Naive thymus-derived CD4-positive, alpha-beta T cell (primary cell): Measurements from ENCODE around the gene ARF1. TPM values are rescaled to one million over a fixed set of nuclear protein-coding genes. Genes with fewer than 3 reads are reported as not detected.

Experiments
- ATAC-seq: fragments of 150-1000 bp; cut with Tn5 transposase; 2 replicates; pipeline ENCODE4 v1.10.0; 2021; ENCODE audit warnings: mild to moderate bottlenecking, moderate library complexity
- CTCF ChIA-PET: fragments of 350-600 bp; sonication (Branson Sonifier 250); formaldehyde crosslinking; loops from one replicate; lab custom pipeline; 2021; ENCODE audit warnings: antibody characterized with exemption; lab: Charles Lee
- POLR2A ChIA-PET: fragments of 350-600 bp; sonication (Branson Sonifier 250); formaldehyde crosslinking; loops from one replicate; lab custom pipeline; 2021; ENCODE audit warnings: antibody characterized with exemption, inconsistent platforms; lab: Charles Lee
- DNase-seq, 9 donors: peaks; one replicate each; pipeline versions ENCODE4 v3.0.0 to v3.0.0-alpha.2; 2020 to 2022; ENCODE audit warnings: mixed read lengths in 1 of 9
- H3K27ac ChIP-seq: one replicate; pipeline ENCODE4 v1.7.0; 2013; ENCODE audit warnings: mild to moderate bottlenecking, low read depth, low read length, moderate library complexity
- H3K27me3 ChIP-seq, 2 donors: one replicate each; pipeline ENCODE4 v1.7.0; 2013; ENCODE audit warnings: low read length in 2 of 2, mild to moderate bottlenecking in 2 of 2, moderate library complexity in 2 of 2; ENCODE audit not compliant: control insufficient read depth in 2 of 2, insufficient read depth in 2 of 2
- H3K36me3 ChIP-seq, 3 experiments: 1 replicate in 2 of 3; 2 replicates in 1 of 3; pipeline ENCODE4 v1.7.0; 2013; ENCODE audit warnings: low read length in 3 of 3, mild to moderate bottlenecking in 3 of 3, moderate library complexity in 1 of 3; ENCODE audit not compliant: insufficient read depth in 3 of 3, control insufficient read depth in 2 of 3
- H3K4me1 ChIP-seq, 2 donors: one replicate each; pipeline ENCODE4 v1.7.0; 2013; ENCODE audit warnings: low read length in 2 of 2, mild to moderate bottlenecking in 2 of 2, moderate library complexity in 1 of 2; ENCODE audit not compliant: control insufficient read depth in 2 of 2, insufficient read depth in 2 of 2
- H3K4me3 ChIP-seq: 2 replicates; pipeline ENCODE4 v1.7.0; 2013; ENCODE audit warnings: mild to moderate bottlenecking, low read length
- H3K9me3 ChIP-seq, 3 experiments: 1 replicate in 2 of 3; 2 replicates in 1 of 3; pipeline ENCODE4 v1.7.0; 2013; ENCODE audit warnings: low read length in 3 of 3; ENCODE audit not compliant: control insufficient read depth in 2 of 3
- H3K27ac Mint-ChIP-seq, 9 donors: one replicate each; pipeline ENCODE4 v1.8.0; 2020 to 2022; ENCODE audit warnings: mixed read lengths in 9 of 9, mild to moderate bottlenecking in 8 of 9, moderate library complexity in 5 of 9, inconsistent platforms in 2 of 9
- H3K27me3 Mint-ChIP-seq, 5 donors: one replicate each; pipeline ENCODE4 v1.8.0; 2021 to 2022; ENCODE audit warnings: mixed read lengths in 5 of 5, mild to moderate bottlenecking in 1 of 5
- H3K36me3 Mint-ChIP-seq, 5 donors: one replicate each; pipeline ENCODE4 v1.8.0; 2020 to 2022; ENCODE audit warnings: mixed read lengths in 5 of 5, mild to moderate bottlenecking in 3 of 5, inconsistent platforms in 1 of 5
- H3K4me1 Mint-ChIP-seq, 7 donors: one replicate each; pipeline ENCODE4 v1.8.0; 2020 to 2022; ENCODE audit warnings: mixed read lengths in 7 of 7, mild to moderate bottlenecking in 3 of 7, inconsistent platforms in 1 of 7
- H3K4me3 Mint-ChIP-seq, 10 donors: one replicate each; pipeline ENCODE4 v1.8.0; 2020 to 2022; ENCODE audit warnings: mild to moderate bottlenecking in 10 of 10, mixed read lengths in 10 of 10, moderate library complexity in 6 of 10, inconsistent platforms in 2 of 10
- H3K9me3 Mint-ChIP-seq, 11 donors: one replicate each; pipeline ENCODE4 v1.8.0; 2020 to 2022; ENCODE audit warnings: mixed read lengths in 11 of 11, mild to moderate bottlenecking in 4 of 11, inconsistent platforms in 1 of 11, moderate library complexity in 1 of 11
- intact Hi-C, 2 donors: fragments of 100-400 bp; cut with micrococcal nuclease; formaldehyde crosslinking; loops; one replicate each; pipeline ENCODE4 v1.15.1; 2023
- polyA plus RNA-seq, 2 donors: library from polyadenylated mRNA; unstranded; fragments of 300-500 nt; fragmentation: Illumina TruSeq; gene quantifications; one replicate each; pipeline ENCODE4 v1.2.3, GENCODE V29; 2021
- total RNA-seq, 6 experiments: library from RNA in 5 of 6; stranded (reverse) in 5 of 6; gene quantifications; 1 replicate in 5 of 6; 2 replicates in 1 of 6; pipeline ENCODE4 v1.2.3 and lab custom pipeline; 2021 to 2026

Gene ARF1
- total and polyA plus RNA-seq, 7 experiments from 2014 or later, result 198 to 434 (median 344) TPM

DNA sequence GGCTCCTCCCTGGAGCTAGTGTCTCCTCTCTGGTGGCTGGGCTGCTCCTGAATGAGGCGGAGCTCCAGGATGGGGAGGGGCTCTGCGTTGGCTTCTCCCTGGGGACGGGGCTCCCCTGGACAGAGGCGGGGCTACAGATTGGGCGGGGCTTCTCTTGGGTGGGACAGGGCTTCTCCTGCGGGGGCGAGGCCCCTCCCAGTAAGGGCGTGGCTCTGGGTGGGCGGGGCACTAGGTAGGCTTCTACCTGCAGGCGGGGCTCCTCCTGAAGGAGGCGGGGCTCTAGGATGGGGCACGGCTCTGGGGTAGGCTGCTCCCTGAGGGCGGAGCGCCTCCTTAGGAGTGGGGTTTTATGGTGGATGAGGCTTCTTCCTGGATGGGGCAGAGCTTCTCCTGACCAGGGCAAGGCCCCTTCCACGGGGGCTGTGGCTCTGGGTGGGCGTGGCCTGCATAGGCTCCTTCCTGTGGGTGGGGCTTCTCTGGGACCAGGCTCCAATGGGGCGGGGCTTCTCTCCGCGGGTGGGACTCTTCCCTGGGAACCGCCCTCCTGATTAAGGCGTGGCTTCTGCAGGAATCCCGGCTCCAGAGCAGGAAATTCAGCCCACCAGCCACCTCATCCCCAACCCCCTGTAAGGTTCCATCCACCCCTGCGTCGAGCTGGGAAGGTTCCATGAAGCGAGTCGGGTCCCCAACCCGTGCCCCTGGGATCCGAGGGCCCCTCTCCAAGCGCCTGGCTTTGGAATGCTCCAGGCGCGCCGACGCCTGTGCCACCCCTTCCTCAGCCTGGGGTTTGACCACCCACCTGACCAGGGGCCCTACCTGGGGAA, 22.7 kb upstream of the ARF1 start:
- intact Hi-C loops, result loop anchor here (1.0 to 2.0 kb wide), 5 partner anchors 22 to 272 kb away; partner anchors contain the start of genes ARF1 (in 2 of the 2), C1orf35 (in 1 of the 2), IBA57 (in 1 of the 2) and MRPL55 (in 1 of the 2)
- Mint-ChIP-seq H3K4me1 (peaks cover 6 to 15% (median 7%) of the 10 kb centered on the region in 7 donors), H3K36me3 (peaks cover 0 to 4% (median 0%) of the 10 kb centered on the region in 5 donors), H3K4me3 (peak overlapping the region; percentile 58 to 82 (median 66)), H3K27me3 (peaks cover 21 to 50% (median 38%) of the 10 kb centered on the region in 5 donors), H3K9me3 (peaks cover 0 to 3% (median 0%) of the 10 kb centered on the region in 11 donors), H3K27ac (peak overlapping the region in 4 of 9 donors; percentile 51 to 70 (median 60))
- H3K9me3 ChIP-seq, result no peaks in the 10 kb centered on the region
- no peaks in the 10 kb centered on the region for H3K36me3 ChIP-seq
- H3K27ac ChIP-seq, result no peak overlapping the region
- peaks cover 9 to 30% of the 10 kb centered on the region in 2 donors for H3K27me3 ChIP-seq
- DNase-seq (peak in 6 of 9 donors; percentile 42 to 76 (median 52)), ATAC-seq (peak; percentile 73)
- CTCF ChIA-PET, result interaction anchor here (0.6 kb wide), 1 partner anchor 69 kb away, joined by 3 read pairs; no protein-coding TSS in a partner anchor
- peak overlapping the region; percentile 48 for H3K4me3 ChIP-seq
- POLR2A ChIA-PET, result interaction anchor here (1.7 kb wide), 1 partner anchor 20 kb away, joined by 4 read pairs; no protein-coding TSS in a partner anchor
- peaks cover 5 to 19% of the 10 kb centered on the region in 2 donors for H3K4me1 ChIP-seq

DNA sequence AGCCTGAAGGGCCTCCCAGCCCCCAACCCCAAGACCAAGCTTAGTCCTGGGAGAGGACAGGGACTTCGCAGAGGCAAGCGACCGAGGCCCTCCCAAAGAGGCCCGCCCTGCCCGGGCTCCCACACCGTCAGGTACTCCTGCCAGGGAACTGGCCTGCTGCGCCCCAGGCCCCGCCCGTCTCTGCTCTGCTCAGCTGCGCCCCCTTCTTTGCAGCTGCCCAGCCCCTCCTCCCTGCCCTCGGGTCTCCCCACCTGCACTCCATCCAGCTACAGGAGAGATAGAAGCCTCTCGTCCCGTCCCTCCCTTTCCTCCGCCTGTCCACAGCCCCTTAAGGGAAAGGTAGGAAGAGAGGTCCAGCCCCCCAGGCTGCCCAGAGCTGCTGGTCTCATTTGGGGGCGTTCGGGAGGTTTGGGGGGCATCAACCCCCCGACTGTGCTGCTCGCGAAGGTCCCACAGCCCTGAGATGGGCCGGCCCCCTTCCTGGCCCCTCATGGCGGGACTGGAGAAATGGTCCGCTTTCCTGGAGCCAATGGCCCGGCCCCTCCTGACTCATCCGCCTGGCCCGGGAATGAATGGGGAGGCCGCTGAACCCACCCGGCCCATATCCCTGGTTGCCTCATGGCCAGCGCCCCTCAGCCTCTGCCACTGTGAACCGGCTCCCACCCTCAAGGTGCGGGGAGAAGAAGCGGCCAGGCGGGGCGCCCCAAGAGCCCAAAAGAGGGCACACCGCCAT, 21.9 kb upstream of the ARF1 start:
- peak overlapping the region; percentile 5 to 74 (median 54) for H3K4me3 Mint-ChIP-seq
- peak overlapping the region in 2 of 9 donors; percentile 52 to 86 for H3K27ac Mint-ChIP-seq
- H3K36me3 Mint-ChIP-seq, result peaks cover 0 to 4% (median 0%) of the 10 kb centered on the region in 5 donors
- H3K9me3 Mint-ChIP-seq, result peaks cover 0 to 3% (median 0%) of the 10 kb centered on the region in 11 donors
- H3K4me1 Mint-ChIP-seq, result peaks cover 6 to 15% (median 7%) of the 10 kb centered on the region in 7 donors
- ATAC-seq (no peak), DNase-seq (no peak)
- Histone ChIP-seq H3K27me3 (peaks cover 9 to 38% of the 10 kb centered on the region in 2 donors), H3K36me3 (no peaks in the 10 kb centered on the region), H3K9me3 (no peaks in the 10 kb centered on the region), H3K4me1 (peaks cover 5 to 19% of the 10 kb centered on the region in 2 donors), H3K4me3 (no peak overlapping the region), H3K27ac (no peak overlapping the region)
- peaks cover 19 to 46% (median 33%) of the 10 kb centered on the region in 5 donors for H3K27me3 Mint-ChIP-seq
- ChIA-PET POLR2A (interaction anchor here (1.7 kb wide), 1 partner anchor 19 kb away, joined by 4 read pairs; no protein-coding TSS in a partner anchor), CTCF (interaction anchor here (0.6 kb wide), 1 partner anchor 68 kb away, joined by 3 read pairs; no protein-coding TSS in a partner anchor)
- intact Hi-C loops, result loop anchor here in 1 of 2 donors (1.0 kb wide), 1 partner anchor 272 kb away; no protein-coding TSS in a partner anchor

DNA sequence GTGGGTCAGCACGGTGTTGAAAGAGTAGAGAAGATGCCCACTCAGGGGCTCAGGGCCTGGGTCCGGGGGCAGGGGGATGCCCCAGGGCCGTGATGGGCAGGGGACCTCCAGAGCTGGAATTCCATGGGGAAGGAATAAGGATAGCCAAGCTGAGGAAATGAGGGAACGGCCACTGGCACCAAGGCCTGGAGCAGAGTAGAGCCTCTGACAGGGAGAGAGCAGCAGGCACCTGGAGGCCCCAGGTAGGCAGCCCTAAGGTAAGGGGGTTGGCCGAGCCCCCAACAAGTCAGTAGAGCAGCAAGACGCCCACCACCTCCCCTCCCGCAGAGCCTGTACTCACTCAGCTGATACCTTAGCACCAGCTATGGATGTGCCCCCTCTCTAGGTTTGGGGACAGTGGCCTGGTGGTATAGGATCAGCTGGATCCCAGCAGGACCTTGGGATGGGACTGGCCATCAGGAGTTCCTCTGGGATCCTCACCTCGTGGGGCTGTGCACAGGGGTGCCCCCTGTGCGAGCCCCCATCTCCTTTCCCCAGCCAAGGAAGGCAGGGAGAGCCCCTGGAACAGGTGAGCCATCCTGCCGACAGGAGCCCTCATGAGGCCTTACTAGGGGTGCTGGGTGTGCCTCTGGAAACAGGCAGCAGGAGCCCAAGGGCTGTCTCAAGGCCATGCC, 21.0 kb upstream of the ARF1 start:
- Histone ChIP-seq H3K27me3 (peaks cover 9 to 42% of the 10 kb centered on the region in 2 donors), H3K27ac (no peak overlapping the region), H3K36me3 (no peaks in the 10 kb centered on the region), H3K9me3 (no peaks in the 10 kb centered on the region), H3K4me1 (peaks cover 5 to 19% of the 10 kb centered on the region in 2 donors), H3K4me3 (no peak overlapping the region)
- Mint-ChIP-seq H3K4me3 (peak overlapping the region in 8 of 10 donors; percentile 5 to 74 (median 52)), H3K36me3 (peaks cover 0 to 4% (median 0%) of the 10 kb centered on the region in 5 donors), H3K4me1 (peaks cover 6 to 15% (median 7%) of the 10 kb centered on the region in 7 donors), H3K27me3 (peaks cover 14 to 37% (median 28%) of the 10 kb centered on the region in 5 donors), H3K27ac (peak overlapping the region in 1 of 9 donors; percentile 52), H3K9me3 (peaks cover 0 to 3% (median 0%) of the 10 kb centered on the region in 11 donors)
- DNase-seq (no peak), ATAC-seq (no peak)
- ChIA-PET POLR2A (interaction anchor here (1.7 kb wide), 1 partner anchor 18 kb away, joined by 4 read pairs; no protein-coding TSS in a partner anchor), CTCF (no interaction called here)
- intact Hi-C loops, result no loop called here

GRCh38 chr1:228062085-228062791, 20.3 kb upstream of the ARF1 start:
- Mint-ChIP-seq H3K9me3 (peaks cover 0 to 3% (median 0%) of the 10 kb centered on the region in 11 donors), H3K4me1 (peaks cover 6 to 15% (median 7%) of the 10 kb centered on the region in 7 donors), H3K4me3 (no peak overlapping the region), H3K36me3 (peaks cover 0 to 4% (median 0%) of the 10 kb centered on the region in 5 donors), H3K27ac (no peak overlapping the region), H3K27me3 (peaks cover 14 to 36% (median 27%) of the 10 kb centered on the region in 5 donors)
- Histone ChIP-seq H3K27ac (no peak overlapping the region), H3K36me3 (no peaks in the 10 kb centered on the region), H3K4me1 (peaks cover 5 to 19% of the 10 kb centered on the region in 2 donors), H3K4me3 (no peak overlapping the region), H3K9me3 (no peaks in the 10 kb centered on the region), H3K27me3 (peaks cover 9 to 46% of the 10 kb centered on the region in 2 donors)
- no peak for ATAC-seq
- DNase-seq, result no peak
- POLR2A ChIA-PET, result interaction anchor here (1.1 kb wide), 1 partner anchor 20 kb away, joined by 3 read pairs; the partner anchor contains the start of gene ARF1
- CTCF ChIA-PET, result no interaction called here
- intact Hi-C loops, result no loop called here

DNA sequence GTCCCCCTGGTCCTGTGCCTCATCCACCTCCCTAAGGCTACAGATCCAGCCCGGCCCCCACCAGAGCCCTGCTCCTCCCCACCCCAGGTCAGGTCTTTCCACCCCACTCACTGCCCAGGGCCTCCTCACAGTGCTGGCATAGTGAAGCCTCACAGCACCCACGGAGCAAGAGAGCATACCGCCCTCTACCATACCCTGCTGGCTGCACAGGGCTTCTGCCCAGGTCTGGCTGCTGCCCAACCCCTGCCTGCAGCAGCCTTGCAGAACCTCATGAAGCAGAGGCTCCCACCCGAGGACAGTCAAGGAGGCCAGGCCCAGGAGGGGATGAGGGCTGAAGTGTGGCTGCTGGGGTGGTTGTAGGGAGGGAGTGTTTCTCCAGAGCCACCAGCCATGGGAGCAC, 19.7 kb upstream of the ARF1 start:
- H3K4me1 ChIP-seq, result peaks cover 5 to 19% of the 10 kb centered on the region in 2 donors
- Mint-ChIP-seq H3K27me3 (peaks cover 14 to 32% (median 23%) of the 10 kb centered on the region in 5 donors), H3K9me3 (peaks cover 0 to 3% (median 0%) of the 10 kb centered on the region in 11 donors), H3K4me3 (no peak overlapping the region), H3K36me3 (peaks cover 0 to 4% (median 0%) of the 10 kb centered on the region in 5 donors), H3K4me1 (peaks cover 6 to 15% (median 7%) of the 10 kb centered on the region in 7 donors), H3K27ac (no peak overlapping the region)
- ChIA-PET CTCF (no interaction called here), POLR2A (interaction anchor here (1.1 kb wide), 1 partner anchor 19 kb away, joined by 3 read pairs; the partner anchor contains the start of gene ARF1)
- DNase-seq (no peak), ATAC-seq (no peak)
- H3K9me3 ChIP-seq, result no peaks in the 10 kb centered on the region
- peaks cover 9 to 49% of the 10 kb centered on the region in 2 donors for H3K27me3 ChIP-seq
- intact Hi-C loops, result no loop called here
- no peak overlapping the region for H3K4me3 ChIP-seq
- no peak overlapping the region for H3K27ac ChIP-seq
- H3K36me3 ChIP-seq, result no peaks in the 10 kb centered on the region
